GM12878 (cell line): ENCODE measurements around the gene CD207. TPM values are rescaled to one million over a fixed set of nuclear protein-coding genes. Genes with fewer than 3 reads are reported as not detected.

Experiments
- ATAC-seq: fragments of 200-7000 bp; cut with Tn5 transposase; 3 replicates; pipeline ENCODE4 v1.9.1; 2020; ENCODE audit warnings: mild to moderate bottlenecking, moderate library complexity
- BruUV-seq: library from RNA; stranded (reverse); fragments of 400-500 nt; replicated peaks from 2 replicates; lab custom pipeline; 2021; lab: Mats Ljungman, UMichigan
- CTCF ChIA-PET: fragments of 300-600 bp; sonication (Branson Sonifier 250); formaldehyde crosslinking; extraction: SDS; loops from one replicate; lab custom pipeline; 2021; ENCODE audit warnings: inconsistent platforms; lab: Yijun Ruan, JAX
- POLR2A ChIA-PET: fragments of 350-600 bp; formaldehyde crosslinking; extraction: SDS; loops from one replicate; lab custom pipeline; 2021; ENCODE audit warnings: inconsistent platforms; lab: Charles Lee
- RAD21 ChIA-PET: fragments of 300-600 bp; sonication (Branson Sonifier 250); formaldehyde crosslinking; loops from one replicate; lab custom pipeline; 2023; ENCODE audit warnings: antibody characterized with exemption; ENCODE audit not compliant: unreplicated experiment; lab: Charles Lee
- SMC1A ChIA-PET: fragments of 300-600 bp; sonication (Branson Sonifier 250); formaldehyde crosslinking; loops from one replicate; lab custom pipeline; 2023; ENCODE audit not compliant: unreplicated experiment, uncharacterized antibody; lab: Charles Lee
- DNase-seq: peaks from one replicate; pipeline ENCODE4 v3.0.0-alpha.2; 2011; ENCODE audit warnings: low read depth, low spot score
- FAIRE-seq: peaks from 3 replicates; lab custom pipeline; 2011; peaks lifted over from hg19 to GRCh38; lab: Jason Lieb, UNC
- H2AFZ ChIP-seq: 2 replicates; pipeline ENCODE4 v1.6.0; 2011; ENCODE audit warnings: low read depth, low read length, control low read depth; ENCODE audit not compliant: control insufficient read depth
- H3K27ac ChIP-seq: 2 replicates; pipeline ENCODE4 v1.5.1; 2011; ENCODE audit warnings: control low read depth; ENCODE audit not compliant: control insufficient read depth, insufficient read depth
- H3K27me3 ChIP-seq, 2 experiments: replicated peaks in 1 of 2; 2 replicates each; pipeline versions ENCODE4 v1.6.0 to v1.6.1; 2011; ENCODE audit warnings: low read length in 1 of 2; ENCODE audit not compliant: control insufficient read depth in 2 of 2, insufficient read depth in 2 of 2
- H3K36me3 ChIP-seq, 2 experiments: 2 replicates each; pipeline ENCODE4 v1.5.1; 2011; ENCODE audit warnings: low read length in 1 of 2; ENCODE audit not compliant: control insufficient read depth in 2 of 2, insufficient read depth in 2 of 2
- H3K4me1 ChIP-seq: 2 replicates; pipeline ENCODE4 v1.6.1; 2011; ENCODE audit warnings: mild to moderate bottlenecking, low read length, moderate library complexity, mixed read lengths; ENCODE audit not compliant: control insufficient read depth, insufficient read depth
- H3K4me2 ChIP-seq: 2 replicates; pipeline ENCODE4 v1.6.0; 2011; ENCODE audit warnings: control low read depth; ENCODE audit not compliant: control insufficient read depth, insufficient read depth
- H3K4me3 ChIP-seq: fragments of 200-600 bp; sonication (generic); 2 replicates; pipeline ENCODE4 v1.5.1; 2016
- H3K79me2 ChIP-seq: 2 replicates; pipeline ENCODE4 v1.6.0; 2011; ENCODE audit warnings: low read length; ENCODE audit not compliant: control insufficient read depth, insufficient read depth
- H3K9ac ChIP-seq: 2 replicates; pipeline ENCODE4 v1.8.0; 2011; ENCODE audit warnings: low read length, control low read depth, mixed read lengths; ENCODE audit not compliant: control insufficient read depth, insufficient read depth
- H3K9me3 ChIP-seq: replicated peaks from 3 replicates; pipeline ENCODE4 v1.5.1; 2011; ENCODE audit warnings: mild to moderate bottlenecking, low read length; ENCODE audit not compliant: control insufficient read depth, insufficient read depth
- H4K20me1 ChIP-seq: 2 replicates; pipeline ENCODE4 v1.6.0; 2011; ENCODE audit not compliant: control insufficient read depth, insufficient read depth
- CEBPZ ChIP-seq: fragments of 150-350 bp; IDR thresholded peaks from 2 replicates; pipeline ENCODE4 v1.6.1; 2016; ENCODE audit warnings: low read depth, low read length
- CREB1 ChIP-seq: IDR thresholded peaks from 2 replicates; pipeline ENCODE4 v1.6.1; 2012; ENCODE audit warnings: low read depth, mild to moderate bottlenecking, inconsistent platforms
- E2F8 ChIP-seq: fragments of 450-650 bp; IDR thresholded peaks from 2 replicates; pipeline ENCODE4 v1.6.1; 2018; ENCODE audit warnings: mild to moderate bottlenecking, low read depth, moderate library complexity; ENCODE audit not compliant: partially characterized antibody
- HDAC2 ChIP-seq: fragments of 200-600 bp; sonication (generic); IDR thresholded peaks from 2 replicates; pipeline ENCODE4 v1.6.1; 2017
- PAX5 ChIP-seq: IDR thresholded peaks from 2 replicates; pipeline ENCODE4 v1.6.1; 2011; ENCODE audit warnings: low read depth, low read length, borderline replicate concordance
- POLR2A ChIP-seq: IDR thresholded peaks from 2 replicates; pipeline ENCODE4 v1.6.1; 2011; ENCODE audit warnings: low read depth, mild to moderate bottlenecking, low read length
- SMARCA5 ChIP-seq: fragments of 450-650 bp; IDR thresholded peaks from 2 replicates; pipeline ENCODE4 v1.6.1; 2017; ENCODE audit warnings: mild to moderate bottlenecking
- ZNF274 ChIP-seq: IDR thresholded peaks from one replicate; pipeline ENCODE4 v1.8.0; 2011; ENCODE audit not compliant: insufficient read length, insufficient read depth
- ZZZ3 ChIP-seq: IDR thresholded peaks from 2 replicates; pipeline ENCODE4 v1.6.1; 2011; ENCODE audit warnings: low read depth; ENCODE audit not compliant: control insufficient read depth, insufficient read length
- WGBS: methylation state at CpG from one replicate; pipeline ENCODE4 v1.1.6; 2016; ENCODE audit warnings: low lambda C conversion rate; ENCODE audit not compliant: insufficient replicate concordance, insufficient coverage; ENCODE audit errors: missing lambda C conversion rate; 5-methylcytosine and 5-hydroxymethylcytosine counted together
- in situ Hi-C: fragments of 300-500 bp; cut with MboI; formaldehyde crosslinking; loops from 9 replicates; pipeline ENCODE4 v1.14.3; 2018; ENCODE audit warnings: mixed read lengths
- intact Hi-C: fragments of 100-400 bp; cut with micrococcal nuclease; formaldehyde crosslinking; loops from one replicate; pipeline ENCODE4 v1.14.2; 2022; ENCODE audit not compliant: unreplicated experiment
- polyA plus RNA-seq, 11 experiments: library from polyadenylated mRNA; depleted of rRNA in 4 of 11; unstranded in 6 of 11; stranded (reverse) in 5 of 11; fragments of >200 nt; fragmentation: Nextera tagmentation in 4 of 11; fragmentation: Illumina TruSeq in 1 of 11; extraction: Ambion mirVana in 4 of 11; extraction: Trizol in 1 of 11; gene quantifications; 1 replicate in 1 of 11; 2 replicates in 10 of 11; pipeline versions ENCODE4 v1.2.1 to v1.2.3, GENCODE V29; 2011 to 2016; ENCODE audit warnings: inconsistent platforms in 2 of 11, missing spikeins in 2 of 11, low read depth in 1 of 11
- total RNA-seq, 4 experiments: library from RNA; depleted of rRNA in 3 of 4; stranded (reverse); fragments of >200 nt in 3 of 4; fragmentation: Illumina TruSeq in 1 of 4; extraction: Trizol in 1 of 4; gene quantifications; 2 replicates each; pipeline versions ENCODE4 v1.2.1 to v1.2.3, GENCODE V29; 2013 to 2021
- TF ChIP-seq, protein P1 (sequence below): IDR thresholded peaks from 2 replicates; pipeline ENCODE4 v1.6.1; 2011; ENCODE audit warnings: low read depth, mild to moderate bottlenecking, low read length, moderate library complexity, borderline replicate concordance; ENCODE audit errors: extremely low read depth

CD207 gene
- total and polyA plus RNA-seq, 10 of the 15 experiments (the other 5 are each of a cell fraction or from before 2014, with no cell fraction given) = not detected

DNA sequence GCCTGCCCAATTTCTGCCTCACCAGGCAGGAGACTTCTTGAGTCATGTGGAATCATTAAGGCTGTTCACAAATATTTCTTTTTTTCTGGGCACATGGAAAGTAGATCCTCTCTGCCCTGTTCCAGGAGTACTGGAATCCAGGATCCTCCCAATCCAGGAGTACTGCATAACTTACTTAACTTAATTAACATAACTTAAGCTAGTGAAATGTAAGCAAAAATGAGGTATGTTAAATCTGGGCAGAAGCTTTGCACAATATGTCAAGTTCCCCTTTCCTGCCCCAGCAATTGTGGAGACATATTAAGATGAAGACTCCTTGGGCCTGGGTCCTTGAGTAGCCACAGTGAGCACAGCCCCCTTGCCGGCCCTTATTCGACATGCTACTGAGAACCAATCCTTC is 3.2 kb downstream of the CD207 start (continued):
- no peak for TF ChIP-seq CEBPZ
- no peak for TF ChIP-seq HDAC2
- no peak for TF ChIP-seq E2F8
- TF ChIP-seq, protein P1, sequence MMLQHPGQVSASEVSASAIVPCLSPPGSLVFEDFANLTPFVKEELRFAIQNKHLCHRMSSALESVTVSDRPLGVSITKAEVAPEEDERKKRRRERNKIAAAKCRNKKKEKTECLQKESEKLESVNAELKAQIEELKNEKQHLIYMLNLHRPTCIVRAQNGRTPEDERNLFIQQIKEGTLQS = no peak
- TF ChIP-seq SMARCA5 = no peak

GRCh38 chr2:70831861-70832260 is 3.8 kb downstream of the CD207 start:
- Histone ChIP-seq H3K9ac (no peak overlapping the region), H3K27ac (no peak overlapping the region), H2AFZ (no peak overlapping the region), H3K9me3 (no peaks in the 10 kb centered on the region), H3K4me1 (no peaks in the 10 kb centered on the region), H3K4me3 (no peak overlapping the region), H3K36me3 (no peaks in the 10 kb centered on the region), H4K20me1 (no peaks in the 10 kb centered on the region), H3K79me2 (no peaks in the 10 kb centered on the region), H3K27me3 (peaks cover 2 to 5% of the 10 kb centered on the region in 2 experiments), H3K4me2 (no peak overlapping the region)
- ChIA-PET SMC1A (interaction anchor here (0.6 kb wide), 1 partner anchor 30 kb away, joined by 3 read pairs; no protein-coding TSS in a partner anchor), POLR2A (no interaction called here), CTCF (interaction anchor here (1.6 kb wide), 1 partner anchor 11 kb away, joined by 3 read pairs; no protein-coding TSS in a partner anchor), RAD21 (no interaction called here)
- BruUV-seq = no TSS peak
- no peak for ATAC-seq
- WGBS = 30% methylated on average over 6 of the region's 6 CpGs
- in situ Hi-C loops = no loop called here
- no peak for TF ChIP-seq CREB1
- no peak for TF ChIP-seq ZNF274
- no peak for TF ChIP-seq POLR2A
- TF ChIP-seq ZZZ3 = no peak
- no peak for TF ChIP-seq PAX5
- no peak for FAIRE-seq
- DNase-seq = no peak
- intact Hi-C loops = no loop called here
